ENCODE data around the gene ZC3HAV1.
A peak's percentile ranks its signal among the peaks of the same experiment; 100 is the strongest.

Gene ZC3HAV1

DNA sequence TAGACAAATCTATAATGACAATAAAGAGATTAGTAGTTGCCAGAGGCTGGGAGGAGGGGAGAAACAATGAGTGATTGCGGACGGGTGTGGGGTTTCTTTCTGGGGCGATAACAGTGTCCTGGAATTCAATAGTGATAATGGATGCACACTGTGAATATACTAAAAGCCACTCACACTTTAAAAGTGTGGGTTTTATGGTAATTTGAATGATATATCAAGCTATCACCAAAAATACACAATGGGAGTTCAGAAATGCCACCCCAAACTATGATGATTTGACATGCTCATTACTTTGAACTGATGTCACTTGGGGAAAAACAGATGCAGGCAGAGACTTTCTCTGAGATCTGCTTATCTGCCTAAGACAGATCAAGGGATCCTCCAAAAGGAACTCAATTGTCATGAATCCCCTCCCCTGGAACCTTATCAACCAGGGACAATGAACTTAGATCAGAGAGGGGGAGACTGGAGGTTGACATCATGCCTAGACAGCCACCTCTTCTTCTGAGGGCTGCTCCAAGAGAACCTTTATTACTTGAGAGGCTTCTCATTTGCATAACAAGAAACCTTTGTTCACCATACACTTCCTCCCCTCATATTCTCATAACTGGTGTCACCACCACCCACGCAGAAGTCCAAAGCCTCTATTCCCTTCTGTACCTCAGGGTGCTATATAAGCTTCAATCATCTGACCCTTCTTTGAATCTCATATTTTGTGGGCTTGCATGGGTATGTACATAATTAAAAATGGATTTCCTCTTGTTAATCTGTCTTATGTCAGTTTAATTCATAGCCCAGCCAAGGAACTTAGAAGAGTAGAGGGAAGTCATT is 14.8 kb upstream of the ZC3HAV1 start:
- DNase-seq (ENCODE audit: low read depth), result no peak
- Histone ChIP-seq H3K27me3 (replicated peaks; ENCODE audit: control insufficient read depth, insufficient read depth, low read length) (peaks cover 24% of the 10 kb centered on the region), H3K4me1 (ENCODE audit: control insufficient read depth, insufficient read depth, low read length) (no peaks in the 10 kb centered on the region), H3K36me3 (ENCODE audit: control insufficient read depth, insufficient read depth, low read length, severe bottlenecking) (no peaks in the 10 kb centered on the region), H3K4me3 (ENCODE audit: low read length) (no peak overlapping the region), H3K9me3 (ENCODE audit: control insufficient read depth, low read length) (no peaks in the 10 kb centered on the region), H3K9ac (ENCODE audit: low read length) (no peak overlapping the region)

- no peak for DNase-seq (ENCODE audit: low read depth)
- no peak overlapping the region for H3K9ac ChIP-seq (ENCODE audit: low read length)
- no peaks in the 10 kb centered on the region for H3K4me1 ChIP-seq (ENCODE audit: control insufficient read depth, insufficient read depth, low read length)
- no peak overlapping the region for H3K4me3 ChIP-seq (ENCODE audit: low read length)
- H3K9me3 ChIP-seq (ENCODE audit: control insufficient read depth, low read length), result no peaks in the 10 kb centered on the region
- H3K36me3 ChIP-seq (ENCODE audit: control insufficient read depth, insufficient read depth, low read length, severe bottlenecking), result no peaks in the 10 kb centered on the region
- H3K27me3 ChIP-seq (replicated peaks; ENCODE audit: control insufficient read depth, insufficient read depth, low read length), result peaks cover 8% of the 10 kb centered on the region
Observed at GRCh38 chr7:139119486-139119849, 9.9 kb upstream of the ZC3HAV1 start.

GRCh38 chr7:139118805-139119485 is 9.4 kb upstream of the ZC3HAV1 start:
- H3K27me3 ChIP-seq (replicated peaks; ENCODE audit: control insufficient read depth, insufficient read depth, low read length), result peaks cover 3% of the 10 kb centered on the region
- DNase-seq (ENCODE audit: low read depth), result no peak
- H3K4me3 ChIP-seq (ENCODE audit: low read length), result no peak overlapping the region
- H3K36me3 ChIP-seq (ENCODE audit: control insufficient read depth, insufficient read depth, low read length, severe bottlenecking), result no peaks in the 10 kb centered on the region
- no peaks in the 10 kb centered on the region for H3K4me1 ChIP-seq (ENCODE audit: control insufficient read depth, insufficient read depth, low read length)
- H3K9ac ChIP-seq (ENCODE audit: low read length), result no peak overlapping the region
- H3K9me3 ChIP-seq (ENCODE audit: control insufficient read depth, low read length), result no peaks in the 10 kb centered on the region

DNA sequence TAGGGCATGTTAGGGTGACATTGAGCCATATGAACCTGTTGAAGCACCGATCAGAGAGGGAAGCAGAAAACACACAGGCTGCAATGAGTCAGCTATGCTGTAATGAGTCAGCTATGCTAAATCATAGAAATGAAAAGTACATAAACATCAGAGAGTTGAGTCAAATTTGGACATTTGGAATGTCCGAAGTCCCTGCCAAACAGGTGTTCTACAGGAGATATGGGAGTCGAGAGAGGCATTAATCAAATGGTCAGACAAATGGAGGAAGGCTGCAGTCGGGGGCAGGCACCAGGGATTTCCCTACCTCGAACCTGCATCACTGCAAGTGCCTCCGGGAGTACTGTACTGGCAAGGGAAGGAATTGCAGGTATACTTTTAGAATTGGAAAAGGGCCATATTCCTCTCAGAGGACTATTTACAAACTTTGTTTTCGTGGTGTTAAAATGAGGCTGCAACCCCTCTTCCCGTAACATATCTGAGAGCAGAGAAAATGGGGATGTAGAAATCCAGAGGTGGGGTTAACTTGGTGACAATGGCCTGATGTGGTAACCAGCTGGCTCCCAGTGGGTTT is 8.8 kb upstream of the ZC3HAV1 start:
- no peak overlapping the region for H3K4me3 ChIP-seq (ENCODE audit: low read length)
- peaks cover 3% of the 10 kb centered on the region for H3K27me3 ChIP-seq (replicated peaks; ENCODE audit: control insufficient read depth, insufficient read depth, low read length)
- no peaks in the 10 kb centered on the region for H3K36me3 ChIP-seq (ENCODE audit: control insufficient read depth, insufficient read depth, low read length, severe bottlenecking)
- no peaks in the 10 kb centered on the region for H3K9me3 ChIP-seq (ENCODE audit: control insufficient read depth, low read length)
- peak; percentile 48 for DNase-seq (ENCODE audit: low read depth)
- no peaks in the 10 kb centered on the region for H3K4me1 ChIP-seq (ENCODE audit: control insufficient read depth, insufficient read depth, low read length)
- H3K9ac ChIP-seq (ENCODE audit: low read length), result no peak overlapping the region

DNA sequence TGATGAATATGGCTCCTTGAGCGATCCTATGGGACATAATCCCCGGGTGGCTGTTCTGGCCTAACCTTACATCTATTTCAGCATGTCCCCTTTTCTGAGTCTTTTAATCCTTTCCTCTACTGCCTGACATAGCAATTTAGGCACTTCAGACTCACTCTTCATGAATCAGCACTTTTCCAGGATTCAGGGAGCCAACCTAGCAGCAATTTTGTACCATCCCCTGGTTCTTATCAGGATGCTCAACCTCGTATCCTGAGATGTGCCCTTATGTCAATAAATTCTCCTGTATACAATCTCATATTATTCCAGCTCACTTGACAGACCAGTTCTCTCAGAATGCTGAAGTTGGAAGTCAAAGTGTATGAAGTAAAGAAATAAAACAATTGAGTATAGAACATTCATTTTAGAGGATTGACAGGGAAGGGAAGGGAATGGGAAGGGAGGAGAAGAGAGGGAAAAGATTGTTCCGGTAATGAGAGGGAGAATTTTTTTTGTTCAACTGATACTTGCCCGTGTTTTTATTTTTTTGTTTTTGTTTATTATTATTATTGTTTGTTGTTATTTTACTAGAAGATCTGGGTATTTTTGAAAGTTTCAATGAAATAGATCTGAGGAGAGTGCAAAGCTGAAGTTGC is 8.2 kb upstream of the ZC3HAV1 start:
- no peaks in the 10 kb centered on the region for H3K36me3 ChIP-seq (ENCODE audit: control insufficient read depth, insufficient read depth, low read length, severe bottlenecking)
- H3K27me3 ChIP-seq (replicated peaks; ENCODE audit: control insufficient read depth, insufficient read depth, low read length), result peaks cover 3% of the 10 kb centered on the region
- no peaks in the 10 kb centered on the region for H3K4me1 ChIP-seq (ENCODE audit: control insufficient read depth, insufficient read depth, low read length)
- no peak for DNase-seq (ENCODE audit: low read depth)
- H3K4me3 ChIP-seq (ENCODE audit: low read length), result no peak overlapping the region
- H3K9me3 ChIP-seq (ENCODE audit: control insufficient read depth, low read length), result no peaks in the 10 kb centered on the region
- H3K9ac ChIP-seq (ENCODE audit: low read length), result no peak overlapping the region

- Histone ChIP-seq H3K9me3 (ENCODE audit: control insufficient read depth, low read length) (no peaks in the 10 kb centered on the region), H3K4me1 (ENCODE audit: control insufficient read depth, insufficient read depth, low read length) (no peaks in the 10 kb centered on the region), H3K4me3 (ENCODE audit: low read length) (no peak overlapping the region)
Observed at GRCh38 chr7:139116999-139117398, 7.5 kb upstream of the ZC3HAV1 start.

DNA sequence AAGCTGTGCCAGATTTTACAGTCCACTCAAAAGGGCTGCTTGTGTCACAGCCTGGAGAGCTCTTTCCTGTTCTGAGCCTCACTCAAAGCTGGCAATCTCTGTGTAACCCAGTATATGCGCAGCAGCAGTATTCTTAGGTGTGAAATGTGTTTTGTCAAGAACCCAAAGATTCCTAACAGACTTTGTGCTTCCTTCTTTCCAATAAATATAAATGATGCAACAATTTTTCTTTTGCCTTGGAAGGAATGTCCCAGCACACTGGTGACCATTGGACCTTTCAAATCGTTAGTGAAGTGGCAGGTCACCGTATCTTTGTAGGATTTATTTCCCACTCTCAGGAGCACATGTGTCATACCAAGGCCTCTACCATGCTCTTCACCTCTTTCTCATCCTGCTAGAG is 5.6 kb upstream of the ZC3HAV1 start:
- Histone ChIP-seq H3K9me3 (ENCODE audit: control insufficient read depth, low read length) (no peaks in the 10 kb centered on the region), H3K27me3 (replicated peaks; ENCODE audit: control insufficient read depth, insufficient read depth, low read length) (no peaks in the 10 kb centered on the region), H3K9ac (ENCODE audit: low read length) (no peak overlapping the region), H3K4me3 (ENCODE audit: low read length) (no peak overlapping the region), H3K4me1 (ENCODE audit: control insufficient read depth, insufficient read depth, low read length) (no peaks in the 10 kb centered on the region), H3K36me3 (ENCODE audit: control insufficient read depth, insufficient read depth, low read length, severe bottlenecking) (no peaks in the 10 kb centered on the region)
- DNase-seq (ENCODE audit: low read depth), result no peak

More at GRCh38 chr7:139116999-139117398, 7.5 kb upstream of the ZC3HAV1 start:
- no peak for DNase-seq (ENCODE audit: low read depth)
- no peaks in the 10 kb centered on the region for H3K36me3 ChIP-seq (ENCODE audit: control insufficient read depth, insufficient read depth, low read length, severe bottlenecking)
- no peaks in the 10 kb centered on the region for H3K27me3 ChIP-seq (replicated peaks; ENCODE audit: control insufficient read depth, insufficient read depth, low read length)
- no peak overlapping the region for H3K9ac ChIP-seq (ENCODE audit: low read length)

GRCh38 chr7:139114585-139114984 is 5.1 kb upstream of the ZC3HAV1 start:
- Histone ChIP-seq H3K4me1 (ENCODE audit: control insufficient read depth, insufficient read depth, low read length) (no peaks in the 10 kb centered on the region), H3K27me3 (replicated peaks; ENCODE audit: control insufficient read depth, insufficient read depth, low read length) (no peaks in the 10 kb centered on the region)
- no peak for DNase-seq (ENCODE audit: low read depth)

DNA sequence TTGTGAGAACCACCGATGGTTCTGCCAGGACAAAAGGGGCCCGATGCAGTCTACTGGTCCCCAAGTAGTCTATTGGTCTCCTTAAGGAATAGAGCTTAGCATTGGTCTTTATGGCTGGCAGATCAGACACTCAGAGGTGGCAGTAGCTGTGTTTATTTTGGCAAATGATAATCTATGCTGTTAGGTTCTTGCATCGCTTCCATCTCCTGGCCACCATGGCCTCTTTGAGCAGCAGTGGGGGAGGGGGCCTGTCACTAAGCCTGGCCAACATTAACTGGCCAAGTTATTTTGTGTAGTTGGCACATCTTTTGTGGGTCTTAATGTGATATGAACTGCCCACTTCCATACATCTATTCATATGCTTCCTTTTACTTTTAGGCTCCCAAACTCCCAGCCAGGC is 4.5 kb upstream of the ZC3HAV1 start:
- Histone ChIP-seq H3K27me3 (replicated peaks; ENCODE audit: control insufficient read depth, insufficient read depth, low read length) (no peaks in the 10 kb centered on the region), H3K9me3 (ENCODE audit: control insufficient read depth, low read length) (no peaks in the 10 kb centered on the region), H3K9ac (ENCODE audit: low read length) (no peak overlapping the region), H3K4me3 (ENCODE audit: low read length) (no peak overlapping the region), H3K4me1 (ENCODE audit: control insufficient read depth, insufficient read depth, low read length) (no peaks in the 10 kb centered on the region), H3K36me3 (ENCODE audit: control insufficient read depth, insufficient read depth, low read length, severe bottlenecking) (no peaks in the 10 kb centered on the region)
- DNase-seq (ENCODE audit: low read depth), result no peak

More at GRCh38 chr7:139114585-139114984, 5.1 kb upstream of the ZC3HAV1 start:
- Histone ChIP-seq H3K36me3 (ENCODE audit: control insufficient read depth, insufficient read depth, low read length, severe bottlenecking) (no peaks in the 10 kb centered on the region), H3K9ac (ENCODE audit: low read length) (no peak overlapping the region), H3K9me3 (ENCODE audit: control insufficient read depth, low read length) (no peaks in the 10 kb centered on the region), H3K4me3 (ENCODE audit: low read length) (no peak overlapping the region)

- Histone ChIP-seq H3K9me3 (ENCODE audit: control insufficient read depth, low read length) (no peaks in the 10 kb centered on the region), H3K4me1 (ENCODE audit: control insufficient read depth, insufficient read depth, low read length) (peaks cover 2% of the 10 kb centered on the region), H3K4me3 (ENCODE audit: low read length) (no peak overlapping the region), H3K36me3 (ENCODE audit: control insufficient read depth, insufficient read depth, low read length, severe bottlenecking) (no peaks in the 10 kb centered on the region), H3K27me3 (replicated peaks; ENCODE audit: control insufficient read depth, insufficient read depth, low read length) (no peaks in the 10 kb centered on the region), H3K9ac (ENCODE audit: low read length) (no peak overlapping the region)
- no peak for DNase-seq (ENCODE audit: low read depth)
Observed at GRCh38 chr7:139112741-139113250, 3.3 kb upstream of the ZC3HAV1 start.

DNA sequence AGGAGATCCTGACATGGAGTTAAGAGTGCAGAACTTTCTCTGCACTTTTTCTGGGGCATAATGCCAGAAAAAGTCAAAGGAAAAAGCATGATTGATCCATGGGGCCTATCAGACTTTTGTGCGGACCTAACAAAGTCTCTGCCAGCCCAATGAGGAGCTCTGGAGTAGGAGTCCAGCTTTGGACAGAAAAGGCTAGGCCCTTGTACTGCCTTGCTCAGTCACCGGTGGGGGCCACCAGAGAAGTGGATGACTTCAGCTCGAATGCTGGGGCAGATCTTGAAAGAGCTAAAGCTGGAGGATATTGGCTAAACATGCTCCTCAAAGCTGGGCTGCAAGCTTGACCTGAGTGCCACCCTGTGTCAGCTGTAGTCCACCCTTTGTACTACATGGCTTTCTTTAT is 2.8 kb upstream of the ZC3HAV1 start:
- H3K36me3 ChIP-seq (ENCODE audit: control insufficient read depth, insufficient read depth, low read length, severe bottlenecking), result no peaks in the 10 kb centered on the region
- no peaks in the 10 kb centered on the region for H3K27me3 ChIP-seq (replicated peaks; ENCODE audit: control insufficient read depth, insufficient read depth, low read length)
- H3K4me3 ChIP-seq (ENCODE audit: low read length), result no peak overlapping the region
- H3K4me1 ChIP-seq (ENCODE audit: control insufficient read depth, insufficient read depth, low read length), result peaks cover 7% of the 10 kb centered on the region
- no peak for DNase-seq (ENCODE audit: low read depth)
- no peak overlapping the region for H3K9ac ChIP-seq (ENCODE audit: low read length)
- no peaks in the 10 kb centered on the region for H3K9me3 ChIP-seq (ENCODE audit: control insufficient read depth, low read length)
